Measurements from ENCODE around the gene NOTCH2.

The NOTCH2 gene

DNA sequence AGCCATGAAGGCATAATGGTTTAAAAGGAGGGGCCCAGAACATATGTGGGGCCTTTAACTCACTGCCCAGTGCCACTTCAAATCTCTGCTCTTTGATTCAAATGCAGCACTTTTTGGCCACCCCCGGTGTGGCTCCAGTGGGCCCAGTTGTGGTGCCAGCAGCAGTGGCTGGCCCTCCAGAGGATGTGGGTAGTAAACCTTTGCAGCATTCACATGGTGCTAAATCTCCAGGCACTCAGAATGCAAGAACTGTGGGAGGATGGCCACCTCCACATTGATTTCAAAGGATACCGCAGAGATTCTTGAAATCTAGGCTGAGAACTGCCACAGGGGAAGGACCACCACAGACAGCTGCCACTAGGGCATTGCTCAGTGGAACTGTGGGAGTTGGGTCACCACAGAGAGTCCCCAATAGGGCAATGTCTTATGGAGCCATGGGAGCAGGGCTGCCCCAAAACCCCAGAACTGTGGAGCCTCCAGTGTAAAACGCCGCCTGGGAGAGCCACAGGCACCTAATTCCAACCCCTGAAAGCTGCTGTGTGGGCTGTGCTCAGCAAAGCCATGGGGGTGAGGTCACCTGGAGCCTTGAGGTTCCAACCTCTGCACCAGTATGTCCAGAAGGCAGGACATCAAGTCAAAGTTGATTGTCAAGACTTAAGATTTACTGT, 166.6 kb downstream of the NOTCH2 start:
- Histone ChIP-seq H3K9me3 (replicated peaks in 1 of 11) (peaks cover 8 to 21% (median 15%) of the 10 kb centered on the region in 11 experiments; a peak in 17 of 22 replicates), H3K4me2 (no peak overlapping the region), H3K27ac (no peak overlapping the region), H3K4me1 (no peaks in the 10 kb centered on the region), H3K36me3 (no peaks in the 10 kb centered on the region), H3K9ac (no peak overlapping the region), H3K27me3 (no peaks in the 10 kb centered on the region), H3K4me3 (no peak overlapping the region), H4K20me1 (no peaks in the 10 kb centered on the region)
- no peak for TF ChIP-seq Cebpa-rat (IDR thresholded peaks at IDR 0.05)

DNA sequence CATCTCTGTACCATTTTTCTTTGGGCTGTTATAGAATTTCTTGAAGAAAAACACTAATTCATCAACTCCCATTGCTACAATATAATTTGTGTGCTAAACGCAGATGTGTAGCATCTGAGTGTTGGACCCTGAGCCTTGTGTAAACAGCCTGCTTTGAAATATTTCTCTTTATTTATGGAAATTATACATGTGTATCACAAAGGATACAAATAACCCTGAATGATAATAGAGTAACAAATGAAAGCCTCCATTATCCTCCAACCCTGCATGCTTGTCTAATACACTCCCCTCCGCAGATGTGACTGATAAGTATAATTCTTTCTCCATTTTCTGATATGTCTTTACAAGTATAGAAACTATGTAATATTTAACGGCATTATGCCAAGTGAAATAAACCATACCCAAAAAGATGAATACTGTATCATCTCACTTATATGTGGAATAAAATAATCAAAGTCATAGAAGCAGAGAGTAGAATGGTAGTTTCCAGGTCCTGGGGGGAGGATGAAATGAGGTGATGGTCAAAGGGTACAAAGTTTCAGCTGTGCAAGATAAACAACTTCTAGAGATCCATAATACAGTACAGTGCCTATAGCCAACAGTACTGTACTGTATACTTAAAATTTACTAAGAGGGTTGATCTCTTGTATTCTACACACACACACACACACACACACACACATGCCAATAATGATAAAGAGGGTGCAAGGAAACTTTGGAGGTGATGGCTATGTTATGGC, 170.3 kb downstream of the NOTCH2 start:
- no peaks in the 10 kb centered on the region for H3K4me1 ChIP-seq
- H3K27ac ChIP-seq = no peak overlapping the region
- no peak for TF ChIP-seq Cebpa-rat (IDR thresholded peaks at IDR 0.05)
- no peak overlapping the region for H3K4me2 ChIP-seq
- no peak overlapping the region for H3K4me3 ChIP-seq
- H4K20me1 ChIP-seq = no peaks in the 10 kb centered on the region
- H3K36me3 ChIP-seq = no peaks in the 10 kb centered on the region
- H3K9me3 ChIP-seq (replicated peaks in 1 of 11) = no peaks in the 10 kb centered on the region
- no peak overlapping the region for H3K9ac ChIP-seq
- H3K27me3 ChIP-seq = no peaks in the 10 kb centered on the region

DNA sequence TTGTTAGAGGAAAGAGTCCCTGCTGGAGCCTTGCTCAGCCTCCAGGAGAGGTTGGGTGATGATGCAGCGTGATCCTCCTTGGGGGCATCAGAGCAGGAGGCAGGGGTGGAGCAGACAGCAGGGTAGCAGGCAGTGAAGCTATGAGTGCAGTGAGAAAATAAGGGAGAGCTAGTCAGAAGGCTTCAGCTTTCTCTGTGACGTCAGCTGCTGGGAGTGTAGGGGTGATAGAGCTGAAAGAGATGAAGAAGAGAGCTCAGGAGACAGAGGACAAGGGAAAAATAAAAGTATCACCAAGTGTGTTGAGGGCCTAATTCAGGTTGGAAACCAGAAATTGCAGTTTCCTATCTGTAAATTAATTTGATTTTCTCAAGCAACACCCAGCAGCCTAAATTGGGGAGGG, 170.9 kb downstream of the NOTCH2 start:
- no peaks in the 10 kb centered on the region for H3K27me3 ChIP-seq

DNA sequence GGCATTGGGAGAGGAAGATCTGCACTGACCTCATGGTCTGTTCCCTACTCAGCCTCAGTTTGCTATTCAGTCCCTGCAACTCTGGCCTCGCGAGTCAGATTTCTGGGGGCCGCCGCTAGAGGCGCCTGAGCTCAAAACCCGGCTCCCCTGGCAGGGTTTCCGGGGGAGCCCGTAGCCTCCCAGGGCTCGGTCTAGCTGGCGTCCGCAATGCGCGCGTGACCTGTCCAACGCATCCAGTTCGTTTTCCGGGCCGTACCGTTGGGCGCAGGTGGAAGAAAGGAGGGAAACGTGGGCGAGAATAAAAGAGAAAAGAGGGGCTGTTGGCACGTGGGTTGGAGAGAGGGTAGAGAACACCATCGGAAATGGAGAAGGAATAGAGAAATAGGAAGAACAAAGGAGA, 173.2 kb downstream of the NOTCH2 start, which contains the start of gene ADAM30:
Gene ADAM30, minus strand, starts transcription at position 213 of the 400 bp plus-strand sequence. Its CDS starts 179 bp downstream, at position 34.
- Histone ChIP-seq H3K9ac (no peak within 1 kb of the TSS), H3K4me1 (no peaks in the 10 kb centered on the region), H3K27ac (no peak within 1 kb of the TSS), H3K9me3 (replicated peaks in 1 of 11) (no peaks in the 10 kb centered on the region), H3K27me3 (no peaks in the 10 kb centered on the region), H3K36me3 (no peaks in the 10 kb centered on the region), H3K4me2 (no peak within 1 kb of the TSS), H4K20me1 (no peaks in the 10 kb centered on the region), H3K4me3 (no peak within 1 kb of the TSS)
- TF ChIP-seq Cebpa-rat (IDR thresholded peaks at IDR 0.05) = no peak

More for the DNA sequence above, 170.9 kb downstream of the NOTCH2 start:
- Histone ChIP-seq H3K4me2 (no peak overlapping the region), H3K4me3 (no peak overlapping the region), H3K4me1 (no peaks in the 10 kb centered on the region), H3K36me3 (no peaks in the 10 kb centered on the region), H3K27ac (no peak overlapping the region), H3K9me3 (replicated peaks in 1 of 11) (no peaks in the 10 kb centered on the region), H4K20me1 (no peaks in the 10 kb centered on the region), H3K9ac (no peak overlapping the region)
- no peak for TF ChIP-seq Cebpa-rat (IDR thresholded peaks at IDR 0.05)

DNA sequence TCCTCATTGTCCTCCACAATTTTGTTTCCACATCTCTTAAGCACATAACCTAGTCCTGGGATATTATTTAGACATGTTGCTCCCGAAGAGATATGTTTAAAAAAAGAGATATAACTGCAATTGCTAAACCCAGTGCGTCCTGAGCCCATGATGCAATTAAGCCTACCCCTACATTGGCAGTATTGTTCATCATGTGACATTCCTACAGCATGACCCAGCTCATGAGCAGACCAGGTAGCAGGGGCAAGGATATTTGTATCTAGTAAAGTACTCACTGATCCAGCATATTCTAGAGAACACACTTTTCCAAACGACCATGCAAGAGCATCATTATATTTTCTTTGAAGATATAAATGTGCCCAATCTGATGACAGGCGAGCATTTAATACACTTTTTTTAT, 174.4 kb downstream of the NOTCH2 start:
- Histone ChIP-seq H3K36me3 (no peaks in the 10 kb centered on the region), H3K27me3 (no peaks in the 10 kb centered on the region), H3K4me1 (no peaks in the 10 kb centered on the region), H3K4me2 (no peak overlapping the region), H3K9ac (no peak overlapping the region), H3K9me3 (replicated peaks in 1 of 11) (no peaks in the 10 kb centered on the region), H4K20me1 (no peaks in the 10 kb centered on the region), H3K4me3 (no peak overlapping the region), H3K27ac (no peak overlapping the region)
- TF ChIP-seq Cebpa-rat (IDR thresholded peaks at IDR 0.05) = no peak

DNA sequence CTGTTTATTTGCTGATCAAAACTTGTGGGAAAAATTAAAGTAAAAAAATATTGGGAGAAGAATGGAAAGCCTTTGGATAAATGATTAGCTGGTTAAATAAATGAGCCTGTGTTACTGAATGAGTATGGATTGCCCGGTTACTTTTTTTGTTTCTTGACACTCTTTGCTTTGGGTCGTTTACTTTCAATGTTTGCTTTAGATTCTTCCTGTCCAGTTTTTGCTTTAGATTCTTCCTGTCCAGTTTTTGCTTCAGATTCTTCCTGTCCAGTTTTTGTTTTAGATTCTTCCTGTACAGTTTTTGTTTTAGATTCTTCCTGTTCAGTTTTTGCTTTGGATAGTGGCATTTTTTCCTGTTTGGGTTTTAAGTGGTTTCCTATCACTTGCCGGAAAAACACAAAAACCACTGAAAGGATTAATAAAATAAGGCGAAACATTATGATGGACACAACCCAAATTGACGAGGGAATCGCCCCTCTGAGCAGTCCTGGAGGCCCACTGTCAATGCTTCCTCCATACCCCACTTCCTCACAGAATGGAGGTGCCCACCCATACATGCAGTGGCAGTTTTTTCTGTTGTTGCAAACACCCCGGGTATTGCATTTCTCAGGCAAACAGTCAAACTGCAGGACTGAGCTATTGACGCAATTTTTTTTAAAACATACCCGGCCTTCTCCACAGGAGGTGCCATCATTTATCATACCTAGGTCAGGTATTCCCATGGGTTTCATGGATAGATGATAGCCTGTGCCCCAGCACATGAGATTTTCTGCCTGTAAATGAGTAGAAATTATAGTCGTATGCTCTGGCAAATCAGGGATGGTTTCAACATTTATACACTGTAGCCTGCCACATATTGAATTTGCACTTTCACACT, 175.4 kb downstream of the NOTCH2 start:
- no peak for TF ChIP-seq Cebpa-rat (IDR thresholded peaks at IDR 0.05)
- Histone ChIP-seq H3K27ac (no peak overlapping the region), H3K36me3 (no peaks in the 10 kb centered on the region), H3K9me3 (replicated peaks in 1 of 11) (peaks cover 0 to 6% (median 1%) of the 10 kb centered on the region in 11 experiments; a peak in 17 of 22 replicates), H3K9ac (no peak overlapping the region), H4K20me1 (no peaks in the 10 kb centered on the region), H3K27me3 (no peaks in the 10 kb centered on the region), H3K4me1 (no peaks in the 10 kb centered on the region), H3K4me2 (no peak overlapping the region), H3K4me3 (no peak overlapping the region)

DNA sequence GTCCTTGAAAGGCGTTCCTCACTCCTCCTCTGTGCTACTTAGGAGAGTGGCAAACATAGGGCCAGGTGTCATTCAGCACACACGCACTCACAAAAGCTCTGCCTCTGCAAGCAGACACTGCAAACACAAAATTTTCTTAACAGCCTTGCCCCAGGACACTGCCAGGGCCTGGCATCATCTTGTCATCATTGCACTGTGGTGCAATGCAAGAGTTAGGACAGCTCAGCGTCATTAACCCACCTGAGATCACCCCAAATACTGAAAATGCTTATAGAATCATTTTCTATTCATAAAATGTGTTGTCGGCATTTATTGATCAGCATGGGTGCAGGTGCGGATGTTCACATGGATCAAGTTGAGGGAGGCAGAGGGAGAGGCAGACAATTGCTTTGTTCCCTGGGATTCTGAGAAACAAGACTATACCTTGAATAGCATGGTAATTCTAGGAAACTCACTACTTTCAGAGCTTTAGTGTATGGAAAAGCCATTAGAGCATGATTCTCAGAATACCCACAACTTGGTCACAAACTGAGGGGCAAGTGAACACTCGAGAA, 176.1 kb downstream of the NOTCH2 start:
- H3K36me3 ChIP-seq = no peaks in the 10 kb centered on the region
- no peak overlapping the region for H3K27ac ChIP-seq
- H3K9me3 ChIP-seq (replicated peaks in 1 of 11) = peaks cover 7 to 14% (median 9%) of the 10 kb centered on the region in 11 experiments
- no peaks in the 10 kb centered on the region for H3K4me1 ChIP-seq
- no peak for TF ChIP-seq Cebpa-rat (IDR thresholded peaks at IDR 0.05)
- no peak overlapping the region for H3K4me3 ChIP-seq
- no peaks in the 10 kb centered on the region for H3K27me3 ChIP-seq
- H4K20me1 ChIP-seq = no peaks in the 10 kb centered on the region
- H3K4me2 ChIP-seq = no peak overlapping the region
- H3K9ac ChIP-seq = no peak overlapping the region

DNA sequence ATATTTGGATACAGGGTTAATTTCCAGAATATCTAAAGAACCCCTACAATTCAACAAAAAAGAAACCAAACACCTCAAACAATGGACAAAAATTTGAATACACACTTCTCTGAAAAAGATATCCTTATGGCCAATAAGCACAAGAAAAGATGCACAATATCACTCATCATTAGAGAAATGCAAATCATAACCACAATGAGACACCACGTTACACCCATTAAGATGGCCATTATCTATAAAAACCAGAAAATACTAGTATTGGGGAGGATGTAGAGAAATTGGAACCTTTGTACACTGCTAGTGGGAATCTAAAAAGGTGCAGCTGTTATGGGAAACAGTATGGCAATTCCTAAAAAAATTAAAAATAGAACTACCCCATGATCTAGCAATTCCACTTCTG, 178.1 kb downstream of the NOTCH2 start:
- no peaks in the 10 kb centered on the region for H4K20me1 ChIP-seq
- no peak overlapping the region for H3K4me3 ChIP-seq
- no peak overlapping the region for H3K9ac ChIP-seq
- peaks cover 17 to 32% (median 25%) of the 10 kb centered on the region in 11 experiments for H3K9me3 ChIP-seq (replicated peaks in 1 of 11)
- no peak overlapping the region for H3K27ac ChIP-seq
- no peaks in the 10 kb centered on the region for H3K4me1 ChIP-seq
- TF ChIP-seq Cebpa-rat (IDR thresholded peaks at IDR 0.05) = no peak
- H3K27me3 ChIP-seq = no peaks in the 10 kb centered on the region
- no peak overlapping the region for H3K4me2 ChIP-seq
- no peaks in the 10 kb centered on the region for H3K36me3 ChIP-seq

DNA sequence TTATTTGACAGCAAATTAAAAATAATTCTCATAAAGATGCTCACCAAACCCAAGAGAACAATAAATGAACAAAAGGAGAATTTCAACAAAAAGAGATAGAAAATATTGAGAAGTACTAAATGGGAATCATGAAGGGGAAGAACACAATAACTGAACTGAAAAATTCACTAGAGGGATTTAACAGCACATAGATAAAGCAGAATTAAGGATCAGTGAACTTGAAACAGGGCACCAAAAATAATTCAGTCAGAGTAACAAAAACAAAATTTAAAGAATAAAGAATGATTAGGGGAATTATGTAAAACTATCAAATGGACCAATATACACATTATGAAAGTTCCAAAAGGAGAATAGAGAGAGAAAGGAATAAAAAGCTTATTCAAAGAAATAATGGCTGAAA, 181.0 kb downstream of the NOTCH2 start:
- Histone ChIP-seq H3K4me1 (peaks cover 0 to 8% (median 1%) of the 10 kb centered on the region in 10 experiments; a peak in 6 of 20 replicates), H4K20me1 (no peaks in the 10 kb centered on the region), H3K27ac (no peak overlapping the region), H3K27me3 (no peaks in the 10 kb centered on the region), H3K36me3 (no peaks in the 10 kb centered on the region), H3K9ac (no peak overlapping the region), H3K9me3 (replicated peaks in 1 of 11) (peaks cover 17 to 32% (median 25%) of the 10 kb centered on the region in 11 experiments), H3K4me3 (no peak overlapping the region), H3K4me2 (no peak overlapping the region)
- no peak for TF ChIP-seq Cebpa-rat (IDR thresholded peaks at IDR 0.05)
